ENCODE data around the gene VIPR2.

VIPR2 gene

DNA sequence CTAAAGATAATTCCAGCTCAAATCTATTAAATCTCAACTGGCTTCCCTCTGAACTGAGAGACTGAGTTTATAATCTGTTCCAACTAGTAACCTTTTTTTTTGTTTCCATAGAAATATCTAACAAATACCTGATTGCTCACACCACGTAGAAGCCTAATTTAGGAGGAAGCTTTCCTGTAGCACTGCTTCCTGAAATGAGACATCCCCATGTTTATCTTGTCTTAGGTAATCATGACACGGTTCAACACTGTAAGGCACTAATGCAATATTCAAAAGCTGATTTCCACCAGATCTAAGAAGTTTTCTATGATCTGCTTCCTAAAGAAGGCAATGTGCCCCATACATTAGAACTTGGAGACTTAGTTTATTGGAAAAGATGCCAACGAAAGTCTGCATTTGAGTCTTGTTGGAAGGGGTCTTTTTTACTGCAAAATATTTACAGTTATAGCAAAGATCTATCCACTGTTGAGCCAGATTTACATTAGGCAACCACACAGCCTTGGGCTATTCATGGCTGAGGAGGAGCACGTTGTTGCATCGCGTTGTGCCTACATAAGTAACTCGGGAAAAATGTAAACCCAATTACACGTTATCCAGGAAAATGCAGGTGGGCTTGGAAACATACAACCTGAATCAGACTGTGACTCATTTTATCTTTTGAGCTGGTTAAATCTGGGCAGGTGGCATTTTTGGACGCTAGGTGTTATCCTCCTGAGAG is 66.3 kb downstream of the VIPR2 start:
- H3K36me3 ChIP-seq (replicated peaks in 1 of 2; ENCODE audit: control insufficient read depth in 2 of 2, insufficient read depth in 2 of 2, low read length in 2 of 2): no peaks in the 10 kb centered on the region
- no peak overlapping the region for H3K4me3 ChIP-seq (ENCODE audit: low read length in 2 of 2)
- H3K9ac ChIP-seq (ENCODE audit: low read depth, low read length, poor library complexity): no peak overlapping the region
- H2BK15ac ChIP-seq (ENCODE audit: low read length): no peak overlapping the region
- H3K9me3 ChIP-seq (replicated peaks in 1 of 2; ENCODE audit: control insufficient read depth in 2 of 2, insufficient read depth in 1 of 2, low read depth in 1 of 2, low read length in 2 of 2): no peaks in the 10 kb centered on the region
- H3K14ac ChIP-seq (ENCODE audit: low read length): no peak overlapping the region
- no CpG with 5 or more reads among the region's 9 CpGs for WGBS, 2 donors (ENCODE audit: extremely low coverage in 2 of 2, insufficient read length in 2 of 2, insufficient replicate concordance in 1 of 2)
- no peak overlapping the region for H2BK120ac ChIP-seq (ENCODE audit: low read depth, low read length)
- no peak overlapping the region for H3K4ac ChIP-seq (ENCODE audit: low read length)
- no peak overlapping the region for H2BK5ac ChIP-seq (ENCODE audit: low read length)
- H2AFZ ChIP-seq (ENCODE audit: low read length): no peak overlapping the region
- H2BK12ac ChIP-seq (ENCODE audit: low read length): no peak overlapping the region
- no peaks in the 10 kb centered on the region for H3K4me1 ChIP-seq (ENCODE audit: control insufficient read depth in 2 of 2, insufficient read depth in 1 of 2, low read depth in 1 of 2, low read length in 2 of 2)
- no peak overlapping the region for H4K8ac ChIP-seq (ENCODE audit: low read depth, low read length)
- H2AK5ac ChIP-seq (ENCODE audit: low read depth, low read length): no peak overlapping the region
- no peak overlapping the region for H3K23ac ChIP-seq (ENCODE audit: low read depth, low read length, poor library complexity)
- H3K4me2 ChIP-seq (ENCODE audit: insufficient read depth, low read length, poor library complexity, severe bottlenecking): no peak overlapping the region
- H3K27me3 ChIP-seq (ENCODE audit: control insufficient read depth in 3 of 3, insufficient read depth in 3 of 3, low read depth in 1 of 3, low read length in 3 of 3): peaks cover 0 to 3% (median 0%) of the 10 kb centered on the region in 3 experiments
- no peak for DNase-seq (ENCODE audit: low spot score)
- no peak overlapping the region for H3K27ac ChIP-seq (replicated peaks; ENCODE audit: low read length)
- no peak overlapping the region for H4K91ac ChIP-seq (ENCODE audit: low read depth, low read length, poor library complexity)
- H3K79me1 ChIP-seq (ENCODE audit: low read depth, low read length): no peaks in the 10 kb centered on the region
- no peak overlapping the region for H3K18ac ChIP-seq (ENCODE audit: low read length)

DNA sequence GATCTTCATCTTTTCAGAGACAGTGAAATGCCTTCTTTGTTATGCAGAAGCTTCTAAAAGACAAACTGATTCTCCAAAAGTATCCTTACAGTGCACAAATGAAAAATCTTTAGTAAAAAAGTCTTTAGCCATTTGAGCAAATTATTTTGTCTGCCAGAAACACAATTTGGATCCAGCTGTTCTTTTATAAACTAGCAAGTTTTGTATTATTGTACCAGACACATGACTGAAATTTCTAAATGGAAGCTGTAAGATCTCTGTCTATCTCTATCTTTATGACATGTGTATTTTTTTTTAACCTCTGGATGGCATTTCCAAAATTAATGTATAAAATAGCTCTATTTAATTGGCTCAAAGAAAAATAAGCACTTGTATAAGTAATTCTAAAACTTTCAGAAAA is 68.3 kb downstream of the VIPR2 start:
- H3K36me3 ChIP-seq (replicated peaks in 1 of 2; ENCODE audit: control insufficient read depth in 2 of 2, insufficient read depth in 2 of 2, low read length in 2 of 2): no peaks in the 10 kb centered on the region
- no peak overlapping the region for H3K4ac ChIP-seq (ENCODE audit: low read length)
- no peak overlapping the region for H3K23ac ChIP-seq (ENCODE audit: low read depth, low read length, poor library complexity)
- H3K27ac ChIP-seq (replicated peaks; ENCODE audit: low read length): no peak overlapping the region
- no peak for DNase-seq (ENCODE audit: low spot score)
- H2AK5ac ChIP-seq (ENCODE audit: low read depth, low read length): no peak overlapping the region
- H3K14ac ChIP-seq (ENCODE audit: low read length): no peak overlapping the region
- H3K79me1 ChIP-seq (ENCODE audit: low read depth, low read length): no peaks in the 10 kb centered on the region
- H2BK15ac ChIP-seq (ENCODE audit: low read length): no peak overlapping the region
- H3K9me3 ChIP-seq (replicated peaks in 1 of 2; ENCODE audit: control insufficient read depth in 2 of 2, insufficient read depth in 1 of 2, low read depth in 1 of 2, low read length in 2 of 2): no peaks in the 10 kb centered on the region
- H3K4me2 ChIP-seq (ENCODE audit: insufficient read depth, low read length, poor library complexity, severe bottlenecking): no peak overlapping the region
- H3K4me1 ChIP-seq (ENCODE audit: control insufficient read depth in 2 of 2, insufficient read depth in 1 of 2, low read depth in 1 of 2, low read length in 2 of 2): no peaks in the 10 kb centered on the region
- no peak overlapping the region for H2BK12ac ChIP-seq (ENCODE audit: low read length)
- H3K18ac ChIP-seq (ENCODE audit: low read length): no peak overlapping the region
- peaks cover 0 to 4% (median 0%) of the 10 kb centered on the region in 3 experiments for H3K27me3 ChIP-seq (ENCODE audit: control insufficient read depth in 3 of 3, insufficient read depth in 3 of 3, low read depth in 1 of 3, low read length in 3 of 3)
- no peak overlapping the region for H2BK5ac ChIP-seq (ENCODE audit: low read length)
- H3K9ac ChIP-seq (ENCODE audit: low read depth, low read length, poor library complexity): no peak overlapping the region
- no peak overlapping the region for H4K91ac ChIP-seq (ENCODE audit: low read depth, low read length, poor library complexity)
- no peak overlapping the region for H3K4me3 ChIP-seq (ENCODE audit: low read length in 2 of 2)
- H2AFZ ChIP-seq (ENCODE audit: low read length): no peak overlapping the region
- no peak overlapping the region for H4K8ac ChIP-seq (ENCODE audit: low read depth, low read length)
- H2BK120ac ChIP-seq (ENCODE audit: low read depth, low read length): no peak overlapping the region

- no peak overlapping the region for H3K4me2 ChIP-seq (ENCODE audit: insufficient read depth, low read length, poor library complexity, severe bottlenecking)
- no peak overlapping the region for H2AFZ ChIP-seq (ENCODE audit: low read length)
- no peak for DNase-seq (ENCODE audit: low spot score)
- H3K23ac ChIP-seq (ENCODE audit: low read depth, low read length, poor library complexity): no peak overlapping the region
- H3K9me3 ChIP-seq (replicated peaks in 1 of 2; ENCODE audit: control insufficient read depth in 2 of 2, insufficient read depth in 1 of 2, low read depth in 1 of 2, low read length in 2 of 2): no peaks in the 10 kb centered on the region
- peaks cover under 1% of the 10 kb centered on the region in 2 donors for H3K4me1 ChIP-seq (ENCODE audit: control insufficient read depth in 2 of 2, insufficient read depth in 1 of 2, low read depth in 1 of 2, low read length in 2 of 2)
- no peaks in the 10 kb centered on the region for H3K79me1 ChIP-seq (ENCODE audit: low read depth, low read length)
- H2BK12ac ChIP-seq (ENCODE audit: low read length): no peak overlapping the region
- H4K8ac ChIP-seq (ENCODE audit: low read depth, low read length): no peak overlapping the region
- H3K36me3 ChIP-seq (replicated peaks in 1 of 2; ENCODE audit: control insufficient read depth in 2 of 2, insufficient read depth in 2 of 2, low read length in 2 of 2): no peaks in the 10 kb centered on the region
- H3K4me3 ChIP-seq (ENCODE audit: low read length in 2 of 2): no peak overlapping the region
- no CpG with 5 or more reads among the region's 17 CpGs for WGBS, 2 donors (ENCODE audit: extremely low coverage in 2 of 2, insufficient read length in 2 of 2, insufficient replicate concordance in 1 of 2)
- no peak overlapping the region for H3K4ac ChIP-seq (ENCODE audit: low read length)
- H3K27ac ChIP-seq (replicated peaks; ENCODE audit: low read length): no peak overlapping the region
- H2BK5ac ChIP-seq (ENCODE audit: low read length): no peak overlapping the region
- no peak overlapping the region for H4K91ac ChIP-seq (ENCODE audit: low read depth, low read length, poor library complexity)
- H3K18ac ChIP-seq (ENCODE audit: low read length): no peak overlapping the region
- no peak overlapping the region for H2BK15ac ChIP-seq (ENCODE audit: low read length)
- H2BK120ac ChIP-seq (ENCODE audit: low read depth, low read length): no peak overlapping the region
- no peak overlapping the region for H3K9ac ChIP-seq (ENCODE audit: low read depth, low read length, poor library complexity)
- no peak overlapping the region for H3K14ac ChIP-seq (ENCODE audit: low read length)
- H3K27me3 ChIP-seq (ENCODE audit: control insufficient read depth in 3 of 3, insufficient read depth in 3 of 3, low read depth in 1 of 3, low read length in 3 of 3): peaks cover 0 to 10% (median 0%) of the 10 kb centered on the region in 3 experiments
- H2AK5ac ChIP-seq (ENCODE audit: low read depth, low read length): peak overlapping the region; percentile 20
Observed at GRCh38 chr7:159075563-159076238, 69.0 kb downstream of the VIPR2 start.

GRCh38 chr7:159071260-159071659 is 73.4 kb downstream of the VIPR2 start:
- Histone ChIP-seq H3K4me3 (ENCODE audit: low read length in 2 of 2) (peak overlapping the region in 1 of 2 donors; percentile 48), H3K18ac (ENCODE audit: low read length) (no peak overlapping the region), H4K91ac (ENCODE audit: low read depth, low read length, poor library complexity) (no peak overlapping the region), H2BK120ac (ENCODE audit: low read depth, low read length) (no peak overlapping the region), H3K27me3 (ENCODE audit: control insufficient read depth in 3 of 3, insufficient read depth in 3 of 3, low read depth in 1 of 3, low read length in 3 of 3) (peaks cover 0 to 20% (median 0%) of the 10 kb centered on the region in 3 experiments), H3K4me1 (ENCODE audit: control insufficient read depth in 2 of 2, insufficient read depth in 1 of 2, low read depth in 1 of 2, low read length in 2 of 2) (peaks cover 5 to 6% of the 10 kb centered on the region in 2 donors), H2BK15ac (ENCODE audit: low read length) (no peak overlapping the region), H3K36me3 (replicated peaks in 1 of 2; ENCODE audit: control insufficient read depth in 2 of 2, insufficient read depth in 2 of 2, low read length in 2 of 2) (no peaks in the 10 kb centered on the region), H2BK12ac (ENCODE audit: low read length) (no peak overlapping the region), H3K9me3 (replicated peaks in 1 of 2; ENCODE audit: control insufficient read depth in 2 of 2, insufficient read depth in 1 of 2, low read depth in 1 of 2, low read length in 2 of 2) (peaks cover 0 to 1% of the 10 kb centered on the region in 2 donors), H3K27ac (replicated peaks; ENCODE audit: low read length) (no peak overlapping the region), H3K79me1 (ENCODE audit: low read depth, low read length) (no peaks in the 10 kb centered on the region), H3K23ac (ENCODE audit: low read depth, low read length, poor library complexity) (no peak overlapping the region), H2AK5ac (ENCODE audit: low read depth, low read length) (no peak overlapping the region), H3K14ac (ENCODE audit: low read length) (no peak overlapping the region), H3K4ac (ENCODE audit: low read length) (no peak overlapping the region), H3K9ac (ENCODE audit: low read depth, low read length, poor library complexity) (no peak overlapping the region), H2AFZ (ENCODE audit: low read length) (no peak overlapping the region), H3K4me2 (ENCODE audit: insufficient read depth, low read length, poor library complexity, severe bottlenecking) (no peak overlapping the region), H4K8ac (ENCODE audit: low read depth, low read length) (no peak overlapping the region), H2BK5ac (ENCODE audit: low read length) (no peak overlapping the region)
- no peak for DNase-seq (ENCODE audit: low spot score)
- WGBS, 2 donors (ENCODE audit: extremely low coverage in 2 of 2, insufficient read length in 2 of 2, insufficient replicate concordance in 1 of 2): no CpG with 5 or more reads among the region's 6 CpGs
